Lower leg skin (tissue), 4 donors: Measurements from ENCODE around the gene PAK1IP1. TPM values are rescaled to one million over a fixed set of nuclear protein-coding genes. Genes with fewer than 3 reads are reported as not detected.
A peak's percentile ranks its signal among the peaks of the same experiment; 100 is the strongest.
"Not testable (repeated sequence)": the region's sequence is repeated elsewhere in the genome, so short reads cannot be mapped to it uniquely, and the experiment has no call there.

Experiments used
- DNase-seq, 2 donors: peaks; one replicate each; pipeline ENCODE4 v3.0.0-alpha.2; 2019; ENCODE audit warnings: low spot score in 2 of 2
- H3K4me3 ChIP-seq: fragments of 200-600 bp; sonication (generic); 2 replicates; pipeline ENCODE4 v1.5.1; 2017; ENCODE audit warnings: mild to moderate bottlenecking, low read depth; ENCODE audit not compliant: poor library complexity, severe bottlenecking
- CTCF ChIP-seq, 3 donors: fragments of 450-650 bp; IDR thresholded peaks; one replicate each; pipeline ENCODE4 v1.5.1; 2016; ENCODE audit warnings: antibody characterized with exemption in 3 of 3, mild to moderate bottlenecking in 3 of 3, moderate library complexity in 2 of 3
- POLR2A ChIP-seq, 2 donors: fragments of 450-650 bp; IDR thresholded peaks; one replicate each; pipeline ENCODE4 v1.6.1; 2016 to 2017; ENCODE audit warnings: antibody characterized with exemption in 2 of 2, mild to moderate bottlenecking in 1 of 2, moderate library complexity in 1 of 2
- WGBS, 2 donors: methylation state at CpG; one replicate each; pipeline ENCODE4 v1.1.5; 2018; 5-methylcytosine and 5-hydroxymethylcytosine counted together
- intact Hi-C: fragments of 100-400 bp; cut with DNase I; formaldehyde crosslinking; loops from one replicate; pipeline ENCODE4 v1.15.0; 2023; ENCODE audit warnings: low total_unique reads
- total RNA-seq, 4 donors: library from RNA; depleted of rRNA; stranded (reverse); fragments of >200 nt; gene quantifications; one replicate each; pipeline ENCODE4 v1.1.0, GENCODE V29; 2016

PAK1IP1 gene
- total RNA-seq, 4 donors from 2014 or later, result 5.5 to 13.2 (median 8.0) TPM

- TF ChIP-seq POLR2A (IDR thresholded peaks at IDR 0.05) (no peak), CTCF (IDR thresholded peaks at IDR 0.05) (no peak)
- DNase-seq, result no peak
- WGBS, 2 donors, result 96 to 99% methylated on average over 12 of the region's 12 CpGs
- intact Hi-C loops, result no loop called here
- no peak overlapping the region for H3K4me3 ChIP-seq
Measured at GRCh38 chr6:10742251-10742650, 47.5 kb downstream of the PAK1IP1 start.

- WGBS, 2 donors, result 81 to 87% methylated on average over 6 of the region's 6 CpGs
- intact Hi-C loops, result no loop called here
- DNase-seq, result no peak
- H3K4me3 ChIP-seq, result no peak overlapping the region
- TF ChIP-seq POLR2A (IDR thresholded peaks at IDR 0.05) (no peak), CTCF (IDR thresholded peaks at IDR 0.05) (no peak)
Measured at GRCh38 chr6:10743515-10743914, 48.7 kb downstream of the PAK1IP1 start.

- TF ChIP-seq POLR2A (IDR thresholded peaks at IDR 0.05) (no peak), CTCF (IDR thresholded peaks at IDR 0.05) (no peak)
- H3K4me3 ChIP-seq, result no peak overlapping the region
- DNase-seq, result peak in 1 of 2 donors; percentile 23
- 84 to 88% methylated on average over 5 of the region's 5 CpGs for WGBS, 2 donors
- intact Hi-C loops, result no loop called here
Measured at GRCh38 chr6:10745116-10745515, 50.3 kb downstream of the PAK1IP1 start.

- intact Hi-C loops, result no loop called here
- TF ChIP-seq POLR2A (IDR thresholded peaks at IDR 0.05) (no peak), CTCF (IDR thresholded peaks at IDR 0.05) (no peak)
- peak overlapping the region; percentile 25 for H3K4me3 ChIP-seq
- WGBS, 2 donors, result 38 to 42% methylated on average over 9 of the region's 9 CpGs
- DNase-seq, result no peak
Measured at GRCh38 chr6:10746915-10747250, 52.1 kb downstream of the PAK1IP1 start.

GRCh38 chr6:10747251-10747972, 52.6 kb downstream of the PAK1IP1 start, which contains the start of gene TMEM14B:
TMEM14B (plus strand) TSS chr6:10747805; CDS start chr6:10749246, 1,441 bp downstream.
- TF ChIP-seq POLR2A (IDR thresholded peaks at IDR 0.05) (no peak), CTCF (IDR thresholded peaks at IDR 0.05) (no peak)
- peak; percentile 99 to 100 for DNase-seq
- 1% methylated on average over 40 to 45 of the region's 52 CpGs for WGBS, 2 donors
- H3K4me3 ChIP-seq, result peak within 1 kb of the TSS; percentile 80
- intact Hi-C loops, result no loop called here

GRCh38 chr6:10749734-10750133, 55.0 kb downstream of the PAK1IP1 start:
- WGBS, 2 donors, result 43 to 47% methylated on average over 2 of the region's 2 CpGs
- TF ChIP-seq POLR2A (IDR thresholded peaks at IDR 0.05), result no peak
- TF ChIP-seq CTCF (IDR thresholded peaks at IDR 0.05), result no peak
- peak in 1 of 2 donors; percentile 28 for DNase-seq
- no peak overlapping the region for H3K4me3 ChIP-seq
- intact Hi-C loops, result no loop called here

- H3K4me3 ChIP-seq, DNase-seq, intact Hi-C loops: not testable (repeated sequence)
- WGBS, 2 donors, result 91 to 92% methylated on average over 6 of the region's 6 CpGs
Measured at GRCh38 chr6:10750568-10750967, 55.8 kb downstream of the PAK1IP1 start.

GRCh38 chr6:10751757-10752156, 57.0 kb downstream of the PAK1IP1 start:
- DNase-seq, H3K4me3 ChIP-seq, intact Hi-C loops: not testable (repeated sequence)
- 65 to 73% methylated on average over 5 of the region's 5 CpGs for WGBS, 2 donors
